ENCODE measurements around the gene FAM240A. TPM values are rescaled to one million over a fixed set of nuclear protein-coding genes. Genes with fewer than 3 reads are reported as not detected.

FAM240A gene
- total RNA-seq, 1 experiment from 2014 or later: not detected

Other genes with a start within 250 kb of the FAM240A start
- not detected for gene CCR5, start 241.6 kb upstream of the FAM240A start, total RNA-seq (2021; ENCODE audit: unreplicated experiment)
- gene CCRL2, start 205.3 kb upstream of the FAM240A start, total RNA-seq (2021; ENCODE audit: unreplicated experiment): not detected
- not detected for gene LTF, start 147.6 kb upstream of the FAM240A start, total RNA-seq (2021; ENCODE audit: unreplicated experiment)
- not detected for gene RTP3, start 114.5 kb upstream of the FAM240A start, total RNA-seq (2021; ENCODE audit: unreplicated experiment)
- gene LRRC2, start 46.2 kb upstream of the FAM240A start, total RNA-seq (2021; ENCODE audit: unreplicated experiment): not detected
- gene ALS2CL, start 81.2 kb downstream of the FAM240A start, total RNA-seq (2021; ENCODE audit: unreplicated experiment): 16.4 TPM
- gene TMIE, start 88.9 kb downstream of the FAM240A start, total RNA-seq (2021; ENCODE audit: unreplicated experiment): 0.74 TPM
- gene PRSS50, start 105.3 kb downstream of the FAM240A start, total RNA-seq (2021; ENCODE audit: unreplicated experiment): not detected